GM10248 (cell line): ENCODE data around the gene RALBP1.

Source experiments
- CTCF ChIA-PET: fragments of 300-600 bp; sonication (Branson Sonifier 250); formaldehyde crosslinking; extraction: SDS; loops from one replicate; lab custom pipeline; 2021; ENCODE audit warnings: antibody characterized with exemption; lab: Yijun Ruan, JAX
- POLR2A ChIA-PET: fragments of 350-650 bp; sonication (Branson Sonifier 250); formaldehyde crosslinking; extraction: SDS; loops from one replicate; lab custom pipeline; 2020; ENCODE audit warnings: antibody characterized with exemption; lab: Yijun Ruan, JAX
- DNase-seq: peaks from one replicate; pipeline ENCODE4 v3.0.0; 2012; ENCODE audit errors: extremely low spot score
- CTCF ChIP-seq: IDR thresholded peaks from 2 replicates; pipeline ENCODE4 v1.5.1; 2012; ENCODE audit warnings: mild to moderate bottlenecking, low read depth; ENCODE audit errors: extremely low read depth, missing control alignments, control extremely low read depth

Gene RALBP1

DNA sequence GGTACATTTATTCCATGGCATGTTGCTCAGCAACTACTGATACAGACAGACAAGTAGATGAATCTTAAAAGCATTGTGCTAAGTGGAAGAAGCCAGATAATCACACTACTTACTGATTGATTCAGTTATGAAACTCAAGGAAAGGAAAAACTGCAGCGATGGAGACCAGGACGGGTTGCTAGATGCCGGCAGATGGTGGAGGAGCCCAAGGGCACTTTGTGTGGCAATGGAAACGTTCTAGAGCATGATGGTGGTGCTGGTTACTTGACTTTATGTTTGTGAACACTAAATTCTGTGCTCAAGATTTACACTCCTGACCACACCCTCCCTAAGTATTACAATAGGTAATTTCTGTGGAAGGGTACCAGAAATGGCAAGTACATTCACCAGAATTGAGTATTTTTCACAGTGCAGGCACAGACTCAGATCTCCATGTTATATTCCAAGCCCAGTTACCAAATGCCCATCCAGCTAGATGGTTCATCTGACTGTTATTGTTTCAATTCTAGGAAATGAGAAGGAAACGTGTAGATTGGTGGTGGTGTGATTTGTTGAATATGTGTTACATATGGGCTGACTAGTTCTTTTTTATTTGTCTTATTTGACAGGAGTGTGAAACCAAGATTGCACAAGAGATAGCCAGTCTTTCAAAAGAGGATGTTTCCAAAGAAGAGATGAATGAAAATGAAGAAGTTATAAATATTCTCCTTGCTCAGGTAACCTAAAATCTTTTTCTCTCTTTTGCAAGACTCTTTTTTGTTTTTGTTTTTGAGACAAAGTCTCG is 55.1 kb downstream of the RALBP1 start:
- no peak for DNase-seq
- POLR2A ChIA-PET: no interaction called here
- CTCF ChIA-PET: interaction anchor here (1.0 to 2.8 kb wide), 2 partner anchors 14 to 16 kb away, joined by 3 to 13 read pairs; no protein-coding TSS in a partner anchor
- TF ChIP-seq CTCF: no peak

GRCh38 chr18:9531791-9532410 is 56.6 kb downstream of the RALBP1 start:
- ChIA-PET POLR2A (no interaction called here), CTCF (interaction anchor here (1.0 to 1.5 kb wide), 3 partner anchors 12 to 18 kb away, joined by 3 to 4 read pairs (median 4); no protein-coding TSS in a partner anchor)
- no peak for TF ChIP-seq CTCF
- no peak for DNase-seq

DNA sequence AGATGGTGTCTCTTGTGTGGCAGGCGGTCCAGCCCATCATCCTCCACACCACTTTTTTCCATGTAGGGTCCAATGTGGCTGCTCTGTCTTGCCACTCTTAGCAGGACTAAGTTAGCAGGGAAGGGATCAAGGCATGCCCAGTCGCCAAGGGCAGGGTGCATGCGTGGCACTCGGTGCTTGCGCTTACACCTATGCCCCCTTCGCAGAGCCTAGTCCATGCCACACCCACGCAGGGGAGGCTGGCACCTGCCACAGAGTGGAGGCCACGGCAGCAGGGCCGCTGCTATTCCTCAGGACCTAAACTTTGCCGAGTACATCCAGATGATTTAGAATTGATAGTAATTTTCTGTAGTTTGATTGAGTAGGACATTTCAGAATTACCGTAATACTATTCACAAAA is 59.5 kb downstream of the RALBP1 start:
- CTCF ChIA-PET: no interaction called here
- TF ChIP-seq CTCF: no peak
- POLR2A ChIA-PET: no interaction called here
- DNase-seq: no peak

DNA sequence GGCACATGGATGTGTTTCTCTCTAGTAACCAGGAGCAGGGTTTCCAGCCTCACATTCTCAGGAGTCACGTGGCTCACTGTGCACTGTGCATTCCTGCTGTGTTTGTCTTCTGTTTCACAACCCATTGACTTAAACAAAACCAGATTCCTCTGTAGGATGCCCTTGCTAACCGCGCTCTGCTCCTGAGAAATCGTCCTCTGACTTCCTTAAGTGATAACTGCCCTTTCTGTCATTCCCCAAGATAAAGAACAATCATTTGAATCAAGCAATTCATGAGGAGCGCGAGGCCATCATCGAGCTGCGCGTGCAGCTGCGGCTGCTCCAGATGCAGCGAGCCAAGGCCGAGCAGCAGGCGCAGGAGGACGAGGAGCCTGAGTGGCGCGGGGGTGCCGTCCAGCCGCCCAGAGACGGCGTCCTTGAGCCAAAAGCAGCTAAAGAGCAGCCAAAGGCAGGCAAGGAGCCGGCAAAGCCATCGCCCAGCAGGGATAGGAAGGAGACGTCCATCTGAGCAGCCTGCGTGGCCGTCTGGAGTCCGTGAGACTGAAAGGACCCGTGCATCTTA is 60.2 kb downstream of the RALBP1 start:
- ChIA-PET CTCF (no interaction called here), POLR2A (no interaction called here)
- TF ChIP-seq CTCF: no peak
- no peak for DNase-seq

DNA sequence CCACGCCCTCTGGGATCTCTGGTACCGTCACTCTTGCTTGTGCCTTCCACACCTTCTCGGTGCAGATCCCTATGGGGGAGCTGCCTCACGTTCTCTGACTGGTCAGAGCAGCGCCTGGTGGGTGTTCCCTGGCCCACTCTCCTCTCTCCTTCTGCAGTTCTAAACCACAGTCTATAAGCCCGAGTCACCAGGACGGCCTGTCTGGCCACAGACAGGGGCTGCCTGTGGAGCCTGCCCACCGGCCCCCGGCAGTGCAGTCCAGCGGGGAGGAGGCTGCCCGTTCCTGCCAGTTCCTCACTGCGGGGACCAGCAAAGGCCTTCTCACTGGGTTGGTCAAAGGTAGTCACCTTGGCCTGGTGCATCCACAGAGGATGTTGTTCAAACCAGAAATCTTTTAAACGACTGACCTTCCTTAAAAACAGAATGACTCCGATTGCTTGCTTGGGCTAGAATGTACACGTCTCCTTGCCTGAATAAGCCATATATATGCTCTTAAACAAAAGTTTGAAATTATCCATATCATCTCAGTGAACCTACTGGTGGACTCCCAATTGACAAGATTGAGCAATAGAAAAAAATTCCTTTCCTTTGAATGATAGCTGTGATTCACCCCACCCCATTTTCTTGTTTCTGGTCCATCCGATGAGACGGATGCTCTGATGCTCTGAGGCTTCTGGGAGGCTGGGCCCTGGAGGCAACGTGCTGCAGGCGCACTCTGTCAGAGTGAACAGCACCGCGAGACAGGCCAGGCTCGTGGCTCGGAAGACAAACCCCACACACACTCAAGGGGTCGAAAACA is 61.2 kb downstream of the RALBP1 start:
- TF ChIP-seq CTCF: no peak
- POLR2A ChIA-PET: no interaction called here
- no peak for DNase-seq
- CTCF ChIA-PET: no interaction called here

DNA sequence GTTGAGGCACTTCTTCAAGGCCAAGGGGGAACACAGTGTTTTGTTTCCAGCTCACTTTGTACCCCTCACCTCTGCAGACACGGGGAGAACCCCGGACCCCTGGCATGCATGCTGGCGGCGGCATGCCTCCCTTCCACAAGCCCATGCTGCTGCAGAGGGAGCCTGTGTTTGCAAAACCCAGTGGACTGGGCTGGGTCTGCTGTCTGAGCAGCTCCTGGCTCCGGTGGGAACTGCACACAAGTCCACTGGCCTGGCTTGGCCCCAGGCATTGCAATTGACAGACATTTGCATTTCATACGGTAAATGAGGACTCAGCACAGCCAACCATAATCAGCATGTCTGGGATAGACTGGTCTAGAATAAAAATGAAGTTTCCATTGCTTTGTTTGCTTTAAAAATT is 62.4 kb downstream of the RALBP1 start:
- no peak for TF ChIP-seq CTCF
- CTCF ChIA-PET: no interaction called here
- POLR2A ChIA-PET: no interaction called here
- DNase-seq: no peak
